Renal pelvis (tissue), 4 donors: ENCODE measurements around the gene PITPNM3. TPM values are rescaled to one million over a fixed set of nuclear protein-coding genes. Genes with fewer than 3 reads are reported as not detected.
A peak's percentile ranks its signal among the peaks of the same experiment; 100 is the strongest.

Source experiments
- DNase-seq: peaks from one replicate; pipeline ENCODE4 v3.0.0-alpha.2; 2013
- polyA plus RNA-seq, 3 donors: library from polyadenylated mRNA; unstranded; fragments of 120-200 nt; gene quantifications; one replicate each; pipeline ENCODE4 v1.2.1, GENCODE V29; 2013; ENCODE audit not compliant: insufficient read length in 3 of 3

PITPNM3 gene
- polyA plus RNA-seq, 3 donors: 8.2 to 10.0 (median 9.8) TPM

DNA sequence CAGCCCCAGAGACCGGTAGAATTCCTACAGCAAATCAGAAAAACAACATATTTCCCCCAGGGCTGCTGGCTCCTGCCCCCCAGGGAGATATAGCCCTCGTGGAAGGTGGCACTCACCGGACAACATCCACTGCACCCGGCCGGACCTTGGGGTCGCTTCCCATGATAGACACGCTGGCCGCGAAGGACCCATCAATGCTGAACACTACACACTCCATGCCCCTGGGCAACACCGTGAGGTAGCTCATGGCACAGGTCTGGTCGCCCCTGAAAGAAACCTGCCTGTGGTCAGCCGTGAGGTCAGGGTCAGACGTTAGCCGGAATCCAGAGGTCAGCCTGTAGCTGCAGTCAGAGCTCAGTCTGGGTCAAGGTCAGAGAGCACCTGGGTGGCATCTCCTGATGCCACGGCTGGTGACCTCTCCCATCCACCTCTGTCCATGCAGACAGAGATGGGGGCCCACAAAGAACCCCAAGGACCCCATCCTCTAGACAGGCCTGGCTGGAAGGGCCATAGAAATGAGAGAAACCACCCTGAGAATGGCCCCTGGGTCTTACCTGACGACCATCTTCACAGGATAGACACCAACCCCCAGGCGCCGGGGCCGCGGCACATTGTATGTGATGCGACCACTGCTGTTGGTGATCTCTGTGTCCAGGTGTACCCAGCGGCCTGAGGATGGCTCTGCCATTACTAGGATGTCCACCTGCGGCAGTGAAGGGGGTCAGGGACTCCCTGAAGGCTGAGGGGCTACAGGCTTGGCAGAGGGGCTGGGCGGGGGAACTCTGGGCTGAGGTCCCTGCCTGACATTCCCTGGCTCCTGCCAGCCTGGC lies 92.5 kb downstream of the PITPNM3 start:
- DNase-seq: no peak

GRCh38 chr17:6462692-6463091 lies 93.7 kb downstream of the PITPNM3 start:
- no peak for DNase-seq

DNA sequence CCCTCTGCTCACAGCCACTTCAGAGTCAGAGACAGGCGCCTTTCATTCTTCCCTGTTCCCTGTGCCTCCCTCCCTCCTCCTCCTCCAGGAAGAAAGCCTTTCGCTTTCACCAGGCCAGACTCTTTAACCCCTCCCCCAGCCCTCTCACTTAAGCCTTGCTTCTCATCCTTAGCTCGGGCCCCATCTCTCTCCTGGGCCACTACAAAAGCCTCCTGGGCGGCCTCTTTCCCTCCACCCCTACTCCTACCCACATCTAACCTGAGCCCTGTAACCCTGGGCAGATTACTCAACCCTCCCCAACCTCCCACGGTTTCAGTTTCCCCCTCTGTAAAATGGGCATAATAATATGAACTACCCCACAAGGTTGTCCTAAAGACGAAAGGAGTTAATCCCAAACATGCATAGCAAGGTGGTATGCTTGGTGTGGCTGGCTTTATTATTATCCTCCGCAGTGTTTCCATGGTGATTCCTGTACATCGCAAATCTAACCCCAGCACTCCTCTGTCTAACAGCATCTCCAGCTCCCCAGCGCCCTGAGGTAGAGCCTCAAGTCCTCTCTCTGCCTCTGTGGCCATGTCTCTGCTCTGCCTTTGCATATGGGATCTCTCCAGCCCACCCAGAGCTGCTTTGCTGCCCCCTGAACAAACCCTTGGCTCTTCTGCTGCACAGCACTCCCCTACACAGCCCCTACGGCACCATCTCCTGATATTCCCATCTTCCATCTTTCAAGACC lies 94.4 kb downstream of the PITPNM3 start:
- DNase-seq: no peak

- no peak for DNase-seq
These were observed 95.1 kb downstream of the PITPNM3 start for GRCh38 chr17:6461246-6461645.

DNA sequence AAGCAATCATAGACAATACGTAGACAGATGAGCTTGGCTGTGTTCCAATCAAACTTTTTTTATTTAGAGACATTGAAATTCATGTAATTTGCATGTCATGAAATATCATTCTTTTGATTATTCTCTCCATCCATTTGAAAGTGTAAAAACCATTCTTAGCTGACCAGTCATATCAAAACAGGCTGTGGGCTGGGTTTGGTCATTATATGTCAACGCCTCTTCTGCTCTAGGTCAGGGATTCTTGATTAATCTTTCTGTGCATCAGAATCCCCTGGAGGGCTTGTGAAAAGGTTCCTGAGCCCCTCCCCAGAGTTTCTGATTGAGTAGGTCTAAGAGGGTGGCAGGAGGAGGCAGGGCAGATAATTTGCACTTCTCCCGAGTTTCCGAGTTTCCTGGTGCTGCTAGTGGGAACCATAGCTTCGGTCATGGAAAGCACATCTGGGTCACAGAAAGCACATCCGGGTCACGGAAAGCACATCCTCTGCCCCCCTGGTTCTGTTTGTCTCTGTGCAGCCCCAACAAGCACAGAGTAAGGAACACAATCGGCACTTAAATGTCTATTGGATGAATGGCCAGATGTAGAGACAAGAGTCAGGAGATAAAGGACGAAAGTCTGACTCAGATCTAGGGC lies 95.7 kb downstream of the PITPNM3 start:
- DNase-seq: no peak

DNA sequence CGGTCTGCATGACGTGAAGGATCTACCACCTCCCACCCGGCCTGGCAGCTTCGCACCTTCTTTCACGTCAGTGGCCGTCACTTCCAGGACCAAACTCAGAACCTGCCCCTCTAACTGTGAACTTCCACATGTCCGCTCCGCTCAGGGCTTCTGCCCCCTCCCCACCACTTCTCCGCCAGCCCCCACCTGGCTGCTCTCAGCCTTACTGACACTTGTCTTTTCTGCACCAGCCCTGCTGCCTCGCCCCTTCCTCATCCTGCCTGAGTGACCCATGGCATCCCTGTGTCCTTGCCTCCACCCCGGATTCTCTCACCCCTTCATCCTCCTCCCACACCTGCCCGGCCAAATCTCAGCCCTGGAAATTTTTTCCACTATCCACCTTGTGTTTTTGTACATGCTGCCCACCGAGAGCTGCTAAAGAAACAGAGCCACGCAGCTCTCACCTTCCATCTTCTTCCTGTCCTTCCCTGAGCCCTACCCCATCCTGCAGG lies 97.8 kb downstream of the PITPNM3 start:
- no peak for DNase-seq

- DNase-seq: no peak
These were observed 98.5 kb downstream of the PITPNM3 start for GRCh38 chr17:6457688-6458459.

DNA sequence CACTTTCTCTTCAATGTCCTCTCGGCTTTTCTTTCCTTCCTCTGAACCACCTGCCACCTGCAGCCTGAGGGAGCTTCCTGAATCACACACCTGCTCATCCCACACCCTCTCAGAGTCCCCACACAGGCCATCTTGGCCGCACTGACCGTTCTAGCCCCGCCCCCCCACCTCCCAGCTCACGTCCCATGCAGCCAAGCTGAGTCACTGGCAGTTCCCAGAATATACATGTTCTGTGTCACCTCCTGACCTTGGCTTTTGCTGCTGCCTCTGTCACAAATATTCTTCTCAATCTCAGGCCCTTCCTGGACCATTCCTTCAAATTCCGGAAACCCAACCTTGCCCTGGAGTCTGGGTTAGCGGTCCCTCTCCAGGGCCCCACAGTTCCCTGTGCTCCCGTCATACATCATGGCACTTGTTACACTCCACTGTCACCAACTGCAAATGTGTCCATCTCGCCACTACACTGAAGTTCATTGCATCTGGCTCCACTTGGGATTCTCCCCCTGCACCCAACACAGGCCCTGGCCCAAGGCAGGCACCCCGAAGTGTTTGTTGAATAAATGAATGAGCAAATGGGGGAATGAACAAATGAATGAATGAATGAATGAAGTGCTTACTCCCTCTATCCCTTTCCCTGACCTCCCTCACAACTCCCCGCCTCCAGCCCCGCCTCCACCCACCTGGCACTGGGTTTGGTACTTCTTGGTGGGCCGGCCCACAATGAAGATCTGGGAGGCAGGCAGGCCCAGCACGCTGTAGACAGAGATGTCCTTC lies 99.3 kb downstream of the PITPNM3 start:
- DNase-seq: no peak

DNA sequence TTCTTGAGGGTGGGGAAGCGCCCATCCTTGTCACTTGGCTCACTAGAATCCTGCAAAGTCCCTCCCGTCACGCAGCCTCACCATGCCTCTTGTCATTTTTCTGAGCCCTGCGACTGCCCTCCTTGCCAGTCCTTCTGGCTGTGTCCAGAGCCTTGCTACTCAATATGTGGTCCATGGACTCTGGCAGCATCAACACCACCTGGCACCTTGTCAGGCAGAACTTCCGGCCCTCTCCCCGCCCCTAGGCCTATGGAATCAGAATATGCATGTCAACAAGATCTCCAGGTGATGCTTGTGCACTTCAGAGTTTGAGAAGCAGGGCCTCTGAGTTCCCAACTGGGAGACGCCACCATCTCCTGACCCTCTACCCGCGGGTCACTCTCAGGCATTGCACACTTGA lies 100.0 kb downstream of the PITPNM3 start:
- no peak for DNase-seq

GRCh38 chr17:6455321-6455705 lies 101.0 kb downstream of the PITPNM3 start:
- peak; percentile 51 for DNase-seq

- no peak for DNase-seq
These were observed 101.6 kb downstream of the PITPNM3 start for GRCh38 chr17:6454495-6455320.

DNA sequence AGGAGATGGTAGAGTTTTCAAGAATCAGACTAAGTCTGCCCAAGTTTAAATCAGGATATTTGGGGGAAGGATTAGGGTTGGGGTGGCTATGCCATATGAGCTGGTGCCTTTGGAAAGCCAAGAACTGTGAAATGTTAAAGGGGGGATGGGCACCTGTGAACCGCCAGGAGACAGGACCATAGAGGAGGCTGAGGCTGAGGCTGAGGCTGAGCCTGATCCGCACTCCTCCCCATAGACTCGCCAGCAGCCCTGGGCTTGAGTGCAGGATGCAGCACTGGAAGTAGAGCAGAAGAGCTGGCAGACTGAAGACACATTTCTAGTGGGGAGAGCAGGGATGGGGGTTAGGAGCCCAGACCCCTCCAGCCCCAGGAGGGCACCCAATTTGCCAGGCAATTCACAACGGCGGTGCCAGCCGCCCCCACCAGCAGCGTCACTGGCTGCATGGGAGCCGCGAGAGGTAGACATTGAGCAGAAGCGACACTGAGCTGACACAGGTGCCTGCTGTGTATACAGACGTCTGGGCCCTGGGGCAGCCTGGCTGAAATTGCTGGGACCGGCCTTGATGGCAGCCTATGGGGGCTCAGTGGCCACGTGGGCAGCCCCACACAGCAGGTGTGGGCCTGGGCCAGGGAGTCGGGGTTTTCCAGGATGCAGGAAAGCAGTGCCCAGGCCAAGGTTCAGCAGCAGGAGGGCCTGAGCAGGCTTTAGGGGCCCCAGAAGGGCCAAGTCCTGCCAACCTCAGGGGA lies 102.9 kb downstream of the PITPNM3 start:
- DNase-seq: no peak

DNA sequence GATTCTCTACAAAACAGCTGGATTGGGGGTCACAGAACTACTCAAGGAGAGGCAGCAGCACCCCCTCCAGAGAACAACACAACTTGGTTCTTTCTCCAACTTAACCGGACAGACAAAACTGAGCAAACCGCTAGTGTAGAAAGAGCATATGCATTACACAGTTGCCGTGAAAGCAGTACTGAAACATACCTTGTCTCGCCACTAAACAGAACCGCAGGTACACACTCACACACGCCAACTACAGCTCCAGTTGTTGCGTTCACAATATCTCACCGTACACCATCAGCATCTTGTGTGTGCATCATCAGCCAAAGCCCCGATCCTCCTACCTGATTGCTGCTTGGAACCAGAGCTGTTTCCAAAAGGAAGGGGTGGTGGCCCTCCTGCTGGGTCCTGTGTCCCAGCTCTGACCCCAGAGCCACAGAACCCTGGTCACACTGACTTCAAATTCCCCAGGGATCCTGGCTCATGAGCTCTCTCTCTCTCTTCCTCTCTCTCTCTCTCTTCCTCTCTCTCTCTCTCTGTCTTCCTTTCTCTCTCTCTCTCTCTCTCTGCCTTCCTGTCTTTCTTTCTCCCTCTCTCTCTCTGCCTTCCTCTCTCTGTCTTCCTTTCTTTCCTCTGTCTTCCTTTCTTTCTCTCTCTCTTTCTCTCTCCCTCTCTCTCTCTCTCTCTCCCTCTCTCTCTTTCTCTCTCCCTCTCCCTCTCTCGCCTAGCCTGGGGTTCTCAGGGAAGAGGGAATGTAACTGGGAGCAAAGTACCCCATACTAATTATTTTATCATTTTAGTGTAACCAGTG lies 103.7 kb downstream of the PITPNM3 start:
- DNase-seq: no peak

- no peak for DNase-seq
These were observed 105.2 kb downstream of the PITPNM3 start for GRCh38 chr17:6450926-6451832.

DNA sequence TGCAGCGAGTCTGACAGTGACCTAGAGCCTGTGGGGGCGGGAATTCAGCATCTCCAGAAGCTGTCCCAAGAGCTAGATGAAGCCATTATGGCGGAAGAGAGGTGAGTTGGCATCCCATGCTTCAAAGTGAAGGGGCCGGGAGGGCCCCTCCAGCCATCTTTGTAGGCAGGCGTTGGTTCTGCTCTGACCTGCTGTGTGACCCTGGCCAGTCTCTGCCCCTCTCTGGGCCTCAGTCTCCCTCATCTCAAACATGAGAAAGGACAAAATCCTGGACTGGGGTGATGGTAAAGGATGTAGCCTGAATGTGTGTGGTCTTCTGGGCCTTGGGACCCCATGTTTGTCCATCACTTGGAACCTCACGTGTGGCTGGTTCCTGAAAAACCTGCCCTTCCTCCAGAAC lies 107.0 kb downstream of the PITPNM3 start:
- DNase-seq: no peak

GRCh38 chr17:6448473-6448872 lies 107.9 kb downstream of the PITPNM3 start:
- DNase-seq: no peak

- DNase-seq: no peak
These were observed 109.7 kb downstream of the PITPNM3 start for GRCh38 chr17:6446516-6447100.
